SH-SY5Y (cell line): ENCODE measurements around the gene NRN1L.

Experiments
- GATA2 ChIP-seq: IDR thresholded peaks from 2 replicates; pipeline ENCODE4 v1.6.1; 2011; ENCODE audit warnings: mild to moderate bottlenecking, low read depth, low read length
- GATA3 ChIP-seq: IDR thresholded peaks from 2 replicates; pipeline ENCODE4 v1.6.1; 2011; ENCODE audit warnings: low read depth, mild to moderate bottlenecking, low read length, moderate library complexity

GRCh38 chr16:67924140-67924906, 39.6 kb downstream of the NRN1L start:
- TF ChIP-seq GATA2 (no peak), GATA3 (no peak)
